ENCODE data around the gene PPEF1.

- TF ChIP-seq EZH2 (IDR thresholded peaks at IDR 0.05) (no peak), POLR2AphosphoS5 (IDR thresholded peaks at IDR 0.05; ENCODE audit: borderline replicate concordance, low read depth, low read length) (no peak), FOXP2 (optimal IDR thresholded peaks at IDR 0.05; ENCODE audit: control extremely low read depth, extremely low read length, insufficient read depth) (no peak)
Observed at GRCh38 chrX:18871161-18871890, 163.9 kb downstream of the PPEF1 start.

Measured in SK-N-MC (cell line).